Activated naive CD4-positive, alpha-beta T cell treated with anti-CD3 and anti-CD28 coated beads, Interleukin-2, amount 50 U/mL, for 72 hours (primary cell): ENCODE data around the gene GIPC1. TPM values are rescaled to one million over a fixed set of nuclear protein-coding genes. Genes with fewer than 3 reads are reported as not detected.

ENCODE experiments used
- ATAC-seq, 2 donors: fragments of 150-1000 bp; cut with Tn5 transposase; 2 replicates each; pipeline ENCODE4 v1.10.0; 2021; ENCODE audit warnings: mild to moderate bottlenecking in 2 of 2, moderate library complexity in 2 of 2
- DNase-seq, 2 donors: peaks; one replicate each; pipeline ENCODE4 v3.0.0; 2021 to 2022; ENCODE audit warnings: low spot score in 2 of 2
- H3K27ac Mint-ChIP-seq, 2 donors: one replicate each; pipeline ENCODE4 v1.8.0; 2022; ENCODE audit warnings: mild to moderate bottlenecking in 2 of 2, mixed read lengths in 2 of 2
- H3K36me3 Mint-ChIP-seq, 2 donors: one replicate each; pipeline ENCODE4 v1.8.0; 2022; ENCODE audit warnings: mixed read lengths in 2 of 2
- H3K9me3 Mint-ChIP-seq, 2 donors: one replicate each; pipeline ENCODE4 v1.8.0; 2022; ENCODE audit warnings: mixed read lengths in 2 of 2
- total RNA-seq, 2 donors: library from RNA; stranded (reverse); gene quantifications; one replicate each; pipeline ENCODE4 v1.2.3, GENCODE V29; 2022

The GIPC1 gene
- total RNA-seq, 2 donors from 2014 or later = 24.8 to 33.3 TPM

GRCh38 chr19:14479309-14479974 lies 16.5 kb downstream of the GIPC1 start:
- Mint-ChIP-seq H3K27ac (no peak overlapping the region), H3K36me3 (no peaks in the 10 kb centered on the region), H3K9me3 (no peaks in the 10 kb centered on the region)
- DNase-seq = no peak
- no peak for ATAC-seq

GRCh38 chr19:14478113-14478545 lies 17.8 kb downstream of the GIPC1 start:
- Mint-ChIP-seq H3K27ac (no peak overlapping the region), H3K9me3 (no peaks in the 10 kb centered on the region), H3K36me3 (no peaks in the 10 kb centered on the region)
- ATAC-seq (no peak), DNase-seq (no peak)

GRCh38 chr19:14477418-14478112 lies 18.4 kb downstream of the GIPC1 start:
- ATAC-seq (no peak), DNase-seq (no peak)
- Mint-ChIP-seq H3K27ac (no peak overlapping the region), H3K9me3 (no peaks in the 10 kb centered on the region), H3K36me3 (no peaks in the 10 kb centered on the region)

GRCh38 chr19:14476673-14477401 lies 19.1 kb downstream of the GIPC1 start:
- ATAC-seq = no peak
- no peak overlapping the region for H3K27ac Mint-ChIP-seq
- no peaks in the 10 kb centered on the region for H3K9me3 Mint-ChIP-seq
- DNase-seq = no peak
- H3K36me3 Mint-ChIP-seq = no peaks in the 10 kb centered on the region

- DNase-seq = no peak
- no peaks in the 10 kb centered on the region for H3K9me3 Mint-ChIP-seq
- H3K27ac Mint-ChIP-seq = no peak overlapping the region
- no peak for ATAC-seq
- no peaks in the 10 kb centered on the region for H3K36me3 Mint-ChIP-seq
Measured at GRCh38 chr19:14476327-14476672, 19.6 kb downstream of the GIPC1 start.

- no peak within 1 kb of the TSS for H3K27ac Mint-ChIP-seq
- H3K9me3 Mint-ChIP-seq = no peaks in the 10 kb centered on the region
- ATAC-seq (peak; percentile 65 to 92), DNase-seq (peak in 1 of 2 donors; percentile 74)
- H3K36me3 Mint-ChIP-seq = no peaks in the 10 kb centered on the region
Measured at GRCh38 chr19:14475251-14476073, 20.5 kb downstream of the GIPC1 start, which contains the start of gene PTGER1. TSS of gene PTGER1 (minus strand) at chr19:14475354. CDS start at chr19:14474320, 1,034 bp downstream.

GRCh38 chr19:14474827-14475226 lies 21.1 kb downstream of the GIPC1 start:
- no peak for DNase-seq
- no peaks in the 10 kb centered on the region for H3K36me3 Mint-ChIP-seq
- no peak overlapping the region for H3K27ac Mint-ChIP-seq

GRCh38 chr19:14473978-14474578 lies 21.8 kb downstream of the GIPC1 start:
- Mint-ChIP-seq H3K9me3 (no peaks in the 10 kb centered on the region), H3K36me3 (no peaks in the 10 kb centered on the region), H3K27ac (no peak overlapping the region)
- DNase-seq (no peak), ATAC-seq (no peak)

More at GRCh38 chr19:14474827-14475226, 21.1 kb downstream of the GIPC1 start:
- no peak for ATAC-seq
- H3K9me3 Mint-ChIP-seq = no peaks in the 10 kb centered on the region

GRCh38 chr19:14473073-14473977 lies 22.6 kb downstream of the GIPC1 start:
- Mint-ChIP-seq H3K36me3 (no peaks in the 10 kb centered on the region), H3K27ac (peak overlapping the region in 1 of 2 donors; percentile 65), H3K9me3 (no peaks in the 10 kb centered on the region)
- no peak for DNase-seq
- ATAC-seq = no peak

- Mint-ChIP-seq H3K9me3 (no peaks in the 10 kb centered on the region), H3K36me3 (no peaks in the 10 kb centered on the region), H3K27ac (no peak overlapping the region)
- DNase-seq (peak in 1 of 2 donors; percentile 95), ATAC-seq (peak; percentile 30 to 65)
Measured at GRCh38 chr19:14472202-14472938, 23.6 kb downstream of the GIPC1 start.

GRCh38 chr19:14471436-14472187 lies 24.3 kb downstream of the GIPC1 start:
- Mint-ChIP-seq H3K27ac (no peak overlapping the region), H3K36me3 (no peaks in the 10 kb centered on the region), H3K9me3 (no peaks in the 10 kb centered on the region)
- DNase-seq = no peak
- ATAC-seq = no peak

GRCh38 chr19:14470031-14470876 lies 25.7 kb downstream of the GIPC1 start:
- Mint-ChIP-seq H3K27ac (peak overlapping the region in 1 of 2 donors; percentile 74), H3K36me3 (peaks cover 0 to 7% of the 10 kb centered on the region in 2 donors), H3K9me3 (no peaks in the 10 kb centered on the region)
- ATAC-seq (no peak), DNase-seq (no peak)

GRCh38 chr19:14467816-14468215 lies 28.1 kb downstream of the GIPC1 start:
- H3K36me3 Mint-ChIP-seq = peaks cover 0 to 7% of the 10 kb centered on the region in 2 donors
- ATAC-seq (no peak), DNase-seq (no peak)
- H3K27ac Mint-ChIP-seq = no peak overlapping the region
- H3K9me3 Mint-ChIP-seq = no peaks in the 10 kb centered on the region
